Stimulated activated CD8-positive, alpha-beta memory T cell treated with anti-CD3 and anti-CD28 coated beads, Interleukin-4, amount 100 ng/mL, for 1 hour (primary cell): Measurements from ENCODE around the gene CUBN.
"Not testable (repeated sequence)": the region's sequence is repeated elsewhere in the genome, so short reads cannot be mapped to it uniquely, and the experiment has no call there.

Source experiments
- DNase-seq, 2 donors: peaks; one replicate each; pipeline ENCODE4 v3.0.0-alpha.2; 2020; ENCODE audit warnings: low read depth in 2 of 2, low spot score in 1 of 2

The CUBN gene

GRCh38 chr10:17141504-17142229 is 12.1 kb upstream of the CUBN start:
- no peak for DNase-seq

DNA sequence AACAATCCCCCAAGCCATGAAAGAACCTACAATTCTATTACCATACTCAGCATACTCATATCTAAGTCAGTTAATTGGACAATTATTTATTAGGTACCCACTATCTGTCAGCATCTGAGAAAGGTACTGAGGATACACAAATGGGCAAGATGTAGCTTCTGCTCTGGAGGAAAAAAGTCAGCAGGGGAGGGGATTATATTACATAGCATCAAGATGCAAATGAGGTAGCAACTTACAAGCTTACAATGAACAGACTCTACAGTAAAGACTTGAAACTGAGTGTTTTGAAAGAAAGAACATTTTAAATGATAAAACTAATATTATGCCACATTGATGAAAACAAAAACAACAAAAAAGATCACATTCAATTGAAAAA is 10.8 kb upstream of the CUBN start:
- DNase-seq = no peak

GRCh38 chr10:17138460-17139042 is 8.9 kb upstream of the CUBN start:
- DNase-seq = no peak

DNA sequence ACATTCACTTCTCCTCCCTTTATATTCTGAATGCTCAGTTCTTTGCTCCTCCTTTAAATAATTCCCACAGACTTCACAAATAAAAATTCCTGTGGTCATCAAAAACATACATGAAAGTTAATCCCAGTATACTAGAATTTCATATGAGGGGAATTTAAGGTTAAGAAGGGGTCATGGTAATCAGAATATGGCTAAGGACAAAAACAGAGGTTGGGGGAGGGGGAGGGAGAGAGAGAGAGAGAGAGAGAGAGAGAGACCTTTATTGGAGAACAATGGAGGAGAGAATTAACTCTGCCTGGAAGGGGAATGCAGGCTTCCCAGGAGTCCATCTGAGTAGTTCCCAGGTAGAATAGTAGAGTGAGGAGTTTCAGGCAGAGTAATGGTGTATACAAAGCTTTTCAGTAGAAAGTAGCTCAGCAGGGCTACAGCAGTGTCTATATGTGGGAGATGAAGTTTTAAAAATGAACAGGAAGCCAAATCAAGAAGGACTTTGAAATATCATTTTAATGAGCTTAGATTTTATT is 5.2 kb upstream of the CUBN start:
- no peak for DNase-seq

DNA sequence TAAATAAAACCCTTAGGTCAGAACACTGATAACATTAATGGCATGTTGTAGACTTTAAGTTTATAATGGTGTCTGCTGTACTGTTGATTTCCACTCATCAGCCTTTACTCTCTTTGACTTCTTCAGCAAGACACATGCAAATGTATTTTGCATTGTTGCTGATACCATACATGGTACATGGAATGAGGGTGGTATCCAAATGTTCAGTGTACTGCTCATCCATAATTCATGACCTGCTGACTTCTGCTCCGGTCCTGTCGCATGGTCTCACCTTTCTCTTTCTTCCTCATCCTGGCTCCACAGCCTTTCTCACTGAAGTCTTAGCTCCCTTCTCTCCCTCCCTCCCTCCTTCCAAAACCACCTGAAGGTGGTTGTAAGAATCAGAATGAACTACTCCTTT is 4.7 kb upstream of the CUBN start:
- no peak for DNase-seq

DNA sequence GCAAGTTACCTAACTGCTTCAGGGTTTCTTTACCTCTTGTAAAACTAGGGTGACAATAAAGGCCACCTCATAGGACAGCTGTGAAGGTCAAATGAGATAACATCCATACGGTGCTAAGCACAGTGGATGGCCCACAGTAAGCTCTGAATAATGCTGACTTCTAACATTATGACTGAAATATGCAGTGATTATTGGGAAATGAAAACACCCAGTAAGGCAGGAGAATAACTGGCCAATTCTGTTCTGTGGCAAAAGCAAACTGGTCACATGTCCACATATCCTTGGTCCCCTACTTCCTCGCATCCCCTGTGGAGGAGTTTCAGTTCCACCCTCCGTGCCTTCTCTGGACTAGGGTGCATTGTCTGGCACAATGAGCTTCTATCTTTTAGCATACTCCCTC is 1.4 kb downstream of the CUBN start:
- DNase-seq = no peak

- DNase-seq = no peak
These were observed 3.3 kb downstream of the CUBN start for GRCh38 chr10:17126327-17126726.

DNA sequence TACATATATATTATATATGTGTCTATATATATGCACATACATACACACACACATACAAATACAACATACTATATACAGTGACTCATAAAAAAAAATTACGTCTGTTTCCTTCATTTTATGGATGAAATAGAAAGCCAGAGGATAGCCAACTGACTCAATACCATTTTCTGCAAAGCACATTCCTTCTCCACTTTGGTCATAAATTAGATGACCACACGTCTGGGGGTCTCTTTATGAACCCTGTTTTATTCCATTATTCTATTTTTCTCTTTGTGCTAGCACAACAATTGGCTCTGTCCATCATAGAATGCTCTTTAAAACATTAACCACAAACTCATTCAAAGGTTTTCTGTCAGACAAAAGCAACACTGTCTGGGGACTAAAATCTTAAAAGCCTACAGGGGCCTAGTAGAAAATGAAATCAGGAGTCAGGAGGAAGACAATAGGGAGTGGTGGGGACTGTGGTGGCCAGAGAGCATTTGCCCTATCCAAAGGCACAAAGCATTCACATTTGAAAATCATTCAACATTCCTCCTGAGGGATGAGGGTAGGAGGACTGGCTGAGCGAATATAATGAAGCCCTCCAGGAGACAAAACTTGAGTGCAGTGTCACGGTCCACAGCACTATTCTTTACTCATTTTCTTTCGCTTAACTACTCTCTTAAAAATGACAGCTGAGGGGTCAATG is 4.3 kb downstream of the CUBN start:
- DNase-seq = no peak

DNA sequence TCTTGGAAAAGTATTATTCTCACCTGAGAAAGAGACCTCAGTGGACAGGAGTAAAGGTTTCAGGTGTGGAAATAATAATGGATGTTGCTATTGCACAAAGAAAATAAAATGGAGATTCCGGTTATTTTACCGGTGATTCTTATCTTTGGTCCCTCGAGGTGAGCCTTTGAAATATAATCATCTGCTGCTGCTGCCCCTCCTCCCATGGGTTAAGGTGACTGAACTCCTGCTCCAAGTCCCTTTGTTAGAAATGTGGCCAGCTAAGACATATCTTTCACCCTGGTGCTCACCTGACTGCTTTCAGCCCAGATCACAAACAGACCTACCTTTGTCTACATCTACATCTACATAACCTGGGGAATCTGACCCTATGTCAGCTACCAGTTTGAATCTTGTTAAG is 5.7 kb downstream of the CUBN start:
- no peak for DNase-seq

GRCh38 chr10:17122726-17123661 is 6.6 kb downstream of the CUBN start:
- DNase-seq = no peak

GRCh38 chr10:17122052-17122451 is 7.6 kb downstream of the CUBN start:
- no peak for DNase-seq

DNA sequence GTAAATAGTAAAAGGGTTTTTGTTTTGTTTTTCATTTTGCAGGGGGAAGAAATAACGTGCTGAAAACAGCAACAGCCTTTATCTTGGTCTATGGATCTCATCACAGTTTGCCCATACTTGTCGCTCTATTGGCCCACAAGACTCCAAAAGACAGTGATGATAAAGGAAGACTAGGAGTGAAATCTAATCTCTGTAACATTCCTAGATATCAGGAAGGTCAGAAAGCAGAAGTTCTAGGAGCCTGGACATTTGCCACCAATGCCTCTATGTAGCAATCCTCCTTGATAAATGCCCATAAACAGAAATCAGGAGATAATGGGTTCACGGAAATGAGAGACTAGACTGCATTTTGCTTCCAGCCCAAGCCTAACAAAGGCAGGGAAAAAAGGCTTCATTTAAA is 8.9 kb downstream of the CUBN start:
- DNase-seq = no peak

DNA sequence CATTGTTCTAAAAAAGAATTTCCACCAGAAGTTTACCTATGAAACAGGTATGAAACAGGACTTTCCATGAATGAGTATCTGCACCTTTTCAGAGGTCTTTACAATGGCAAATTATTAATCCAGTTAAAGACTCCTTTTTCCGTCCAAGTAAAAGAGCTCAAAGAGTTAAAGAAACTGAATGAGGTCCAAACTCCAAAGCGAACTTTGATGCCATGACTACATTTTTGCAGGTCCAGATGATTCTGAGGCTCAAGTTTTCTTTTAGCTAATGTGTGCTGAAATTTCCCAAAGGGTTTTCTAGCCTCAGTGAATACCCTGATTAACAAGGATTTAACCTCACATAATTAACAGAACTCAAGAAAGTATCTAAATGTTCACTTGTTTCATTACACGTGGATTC is 9.8 kb downstream of the CUBN start:
- DNase-seq = no peak

DNA sequence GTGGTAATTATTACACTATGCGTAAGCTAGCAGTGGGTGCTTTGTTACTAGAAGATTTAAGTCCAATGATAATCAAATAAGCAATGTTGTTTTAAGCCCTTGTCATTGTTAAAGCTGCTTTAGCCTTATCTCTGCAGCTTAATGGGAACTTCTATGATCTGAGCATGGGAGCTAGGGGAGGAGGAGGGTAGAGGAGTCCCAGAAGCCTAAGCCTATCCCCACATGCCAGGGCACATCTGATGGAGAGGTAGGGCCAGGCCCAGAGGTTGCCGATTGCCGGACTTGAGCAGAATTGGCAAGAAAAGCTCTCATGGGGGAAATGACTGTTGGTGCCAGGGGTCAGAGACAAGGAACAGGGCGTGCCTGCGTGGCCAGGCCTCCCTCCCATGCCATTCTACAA is 13.4 kb downstream of the CUBN start:
- DNase-seq = no peak

GRCh38 chr10:17115683-17116082 is 13.9 kb downstream of the CUBN start:
- no peak for DNase-seq

- not testable (repeated sequence) for DNase-seq
These were observed 14.7 kb downstream of the CUBN start for GRCh38 chr10:17114878-17115444.

DNA sequence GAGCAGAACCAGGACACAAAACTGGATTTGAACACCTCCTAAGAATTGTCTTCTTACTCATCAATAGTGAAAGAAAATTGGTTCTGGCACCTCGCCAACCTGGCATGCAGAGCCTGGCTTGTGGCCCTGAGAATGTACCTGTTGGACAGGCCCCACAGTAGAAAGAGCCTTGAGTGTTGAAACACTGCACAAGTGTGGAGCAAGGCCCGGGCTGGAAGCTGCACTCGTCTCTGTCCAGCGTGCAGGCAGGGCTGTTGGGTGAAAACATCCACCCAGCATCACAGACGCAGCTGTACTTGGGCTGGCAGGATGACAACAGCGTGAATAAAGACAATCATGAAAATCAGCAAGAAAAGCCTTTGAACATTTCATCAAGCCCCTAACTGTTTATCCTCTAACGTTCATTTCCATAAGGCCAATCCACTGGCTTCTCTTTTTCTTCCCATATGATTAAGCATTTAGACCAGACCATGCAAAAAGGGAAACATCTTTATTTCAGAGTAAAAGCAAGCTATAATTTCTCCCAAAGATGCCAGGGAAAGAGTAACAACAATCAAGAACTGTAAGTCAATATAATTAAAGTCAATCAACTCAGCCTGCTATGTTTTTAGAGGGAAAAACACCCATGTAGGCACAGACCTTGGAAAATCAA is 15.6 kb downstream of the CUBN start:
- no peak for DNase-seq

DNA sequence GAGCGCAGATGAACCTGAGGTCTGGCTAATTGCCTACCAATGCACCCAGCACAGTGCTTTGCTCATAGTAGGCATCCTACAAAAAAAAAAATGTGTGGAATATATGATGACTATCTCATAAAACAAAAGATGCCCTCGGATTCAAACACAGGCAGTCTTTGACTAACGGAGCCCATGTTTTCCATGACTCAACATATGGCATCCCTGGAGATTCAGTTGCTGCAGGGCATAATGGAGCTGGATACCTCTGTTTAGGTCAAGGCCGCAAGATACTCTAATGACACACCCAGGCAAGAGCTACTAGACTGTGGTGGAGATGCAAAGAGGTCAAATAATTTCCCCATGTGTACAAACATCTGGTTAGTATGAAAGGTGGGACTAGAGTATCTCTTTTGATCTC is 16.3 kb downstream of the CUBN start:
- DNase-seq = no peak

DNA sequence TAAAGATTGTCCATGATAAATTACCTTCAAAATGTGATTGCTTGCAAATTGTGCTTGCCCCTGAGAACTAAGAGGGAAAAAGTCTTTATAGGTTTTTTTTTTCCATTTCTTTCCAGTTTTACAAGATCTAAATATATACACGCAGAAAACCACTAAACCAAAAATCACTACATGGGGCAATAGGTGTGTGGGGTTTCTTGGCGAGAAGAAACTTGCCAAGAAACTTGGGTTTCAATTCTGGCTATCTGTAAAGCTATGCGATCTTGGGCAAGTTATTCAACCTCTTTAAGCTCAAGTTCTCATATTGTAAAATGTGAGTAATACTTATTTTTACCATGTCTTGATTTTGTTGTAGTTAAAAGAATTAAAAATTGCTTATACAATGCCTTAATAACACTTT is 17.0 kb downstream of the CUBN start:
- no peak for DNase-seq

DNA sequence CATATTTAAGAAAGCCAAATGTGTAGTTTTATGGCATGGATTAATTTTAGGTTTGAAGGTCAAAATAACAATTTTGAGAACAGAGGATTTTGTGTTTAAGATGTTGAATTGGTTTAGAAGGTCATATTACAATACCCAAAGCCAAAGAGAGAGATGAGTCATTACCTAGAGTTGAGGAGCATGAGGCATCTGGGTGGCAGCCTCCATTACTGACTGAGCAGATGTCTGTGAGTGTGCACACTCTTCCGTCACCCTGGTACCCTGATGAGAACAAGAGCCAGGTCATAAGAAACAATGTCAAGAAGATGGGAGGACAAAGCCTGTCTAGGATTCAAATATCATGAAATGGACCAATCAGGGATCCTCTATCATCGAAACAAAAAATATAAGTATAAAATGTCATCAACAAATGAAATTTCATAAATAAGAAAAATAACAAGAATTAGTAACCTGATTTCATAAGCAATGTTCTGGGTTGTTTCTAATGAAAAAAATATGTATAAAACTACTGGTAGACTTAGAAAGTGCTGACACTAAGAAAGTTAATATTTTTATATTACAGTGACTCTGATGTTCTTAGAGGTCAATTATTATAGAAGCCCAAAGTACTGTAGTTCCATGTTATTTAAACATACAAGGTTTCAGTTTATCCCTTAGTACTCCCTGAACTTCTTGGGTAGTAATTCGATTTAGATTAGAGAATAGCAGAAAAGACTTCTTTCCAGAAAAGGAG is 20.0 kb downstream of the CUBN start:
- DNase-seq = no peak
